GM12891 (cell line): ENCODE measurements around the gene GRK3.
"Not testable (repeated sequence)": the region's sequence is repeated elsewhere in the genome, so short reads cannot be mapped to it uniquely, and the experiment has no call there.

Experiments used
- DNase-seq: peaks from one replicate; pipeline ENCODE4 v3.0.0; 2011; ENCODE audit warnings: low spot score; ENCODE audit not compliant: insufficient read length
- FAIRE-seq: peaks from 2 replicates; lab custom pipeline; 2011; peaks lifted over from hg19 to GRCh38; lab: Jason Lieb, UNC
- PAX5 ChIP-seq: IDR thresholded peaks from 2 replicates; pipeline ENCODE4 v1.6.1; 2011; ENCODE audit warnings: low read length, moderate library complexity, mild to moderate bottlenecking; ENCODE audit not compliant: insufficient read depth, severe bottlenecking
- POLR2A ChIP-seq: IDR thresholded peaks from 2 replicates; pipeline ENCODE4 v1.6.1; 2011; ENCODE audit warnings: low read depth, low read length, control low read depth
- POLR2AphosphoS5 ChIP-seq: IDR thresholded peaks from 2 replicates; pipeline ENCODE4 v1.6.1; 2011; ENCODE audit warnings: low read depth, low read length, control low read depth
- POU2F2 ChIP-seq: IDR thresholded peaks from 2 replicates; pipeline ENCODE4 v1.6.1; 2011; ENCODE audit warnings: low read depth, mild to moderate bottlenecking, control low read depth, low read length, moderate library complexity
- SPI1 ChIP-seq: IDR thresholded peaks from 2 replicates; pipeline ENCODE4 v1.6.1; 2011; ENCODE audit warnings: low read depth, low read length, control low read depth
- TAF1 ChIP-seq: IDR thresholded peaks from 2 replicates; pipeline ENCODE4 v1.6.1; 2011; ENCODE audit warnings: low read depth, low read length, control low read depth

Gene GRK3

GRCh38 chr22:25553131-25553530, 11.3 kb upstream of the GRK3 start:
- FAIRE-seq, result peak; percentile 59
- no peak for DNase-seq
- no peak for TF ChIP-seq PAX5
- no peak for TF ChIP-seq POU2F2
- no peak for TF ChIP-seq POLR2A
- TF ChIP-seq SPI1, result no peak
- no peak for TF ChIP-seq POLR2AphosphoS5
- TF ChIP-seq TAF1, result no peak

GRCh38 chr22:25554238-25554671, 10.2 kb upstream of the GRK3 start:
- DNase-seq (no peak), FAIRE-seq (no peak)
- TF ChIP-seq POLR2AphosphoS5 (no peak), POU2F2 (no peak), TAF1 (no peak)

DNA sequence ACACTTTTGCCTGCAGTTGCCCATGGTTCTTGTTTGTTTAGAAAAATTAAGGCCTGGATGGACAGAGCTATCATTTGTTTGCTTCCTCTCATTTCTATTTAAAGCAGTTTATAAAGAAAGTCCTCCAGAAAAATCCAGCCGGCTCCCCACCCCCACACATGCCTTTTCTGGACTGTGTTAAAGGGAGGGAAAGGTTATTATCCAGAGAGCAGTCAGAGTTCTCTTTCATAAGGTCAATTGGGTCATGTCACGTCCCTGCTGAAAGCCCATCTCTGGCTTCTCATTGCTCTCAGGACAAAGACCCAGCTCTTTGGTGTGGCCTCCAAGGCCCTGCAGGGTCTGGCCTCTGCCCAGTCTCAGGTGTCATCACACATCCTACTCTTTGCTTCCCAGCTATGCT, 9.8 kb upstream of the GRK3 start:
- TF ChIP-seq POLR2AphosphoS5, result no peak
- TF ChIP-seq POU2F2, result no peak
- TF ChIP-seq POLR2A, result no peak
- TF ChIP-seq TAF1, result no peak
- no peak for TF ChIP-seq SPI1
- no peak for TF ChIP-seq PAX5
- no peak for FAIRE-seq
- no peak for DNase-seq

DNA sequence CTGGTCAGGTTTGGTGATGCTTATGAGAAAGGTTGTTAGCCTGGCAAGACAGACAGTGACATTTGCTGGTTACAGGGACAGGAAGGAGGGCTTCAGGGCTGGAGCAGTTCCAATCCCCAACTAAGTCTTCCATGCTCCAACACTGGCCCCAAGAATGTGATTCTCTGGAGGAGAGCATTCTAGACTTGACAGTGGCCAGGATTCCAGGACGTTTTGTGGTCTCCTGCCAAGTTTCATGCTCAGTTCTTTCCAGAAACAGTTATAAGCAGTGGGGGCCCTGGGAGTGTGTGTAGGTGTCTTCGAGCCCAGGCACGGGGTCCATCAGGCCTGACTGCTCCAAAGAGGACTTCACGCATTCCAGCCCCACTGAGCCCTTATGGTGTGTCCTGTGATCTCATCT, 8.9 kb upstream of the GRK3 start:
- TF ChIP-seq PAX5 (no peak), POLR2AphosphoS5 (no peak), SPI1 (no peak), POU2F2 (no peak), TAF1 (no peak), POLR2A (no peak)
- FAIRE-seq (no peak), DNase-seq (no peak)

- TF ChIP-seq POU2F2, result no peak
- TF ChIP-seq TAF1, result no peak
- TF ChIP-seq PAX5, result no peak
- no peak for TF ChIP-seq POLR2A
- TF ChIP-seq SPI1, result no peak
- TF ChIP-seq POLR2AphosphoS5, result no peak
- no peak for DNase-seq
- no peak for FAIRE-seq
Measured at GRCh38 chr22:25557218-25557617, 7.3 kb upstream of the GRK3 start.

DNA sequence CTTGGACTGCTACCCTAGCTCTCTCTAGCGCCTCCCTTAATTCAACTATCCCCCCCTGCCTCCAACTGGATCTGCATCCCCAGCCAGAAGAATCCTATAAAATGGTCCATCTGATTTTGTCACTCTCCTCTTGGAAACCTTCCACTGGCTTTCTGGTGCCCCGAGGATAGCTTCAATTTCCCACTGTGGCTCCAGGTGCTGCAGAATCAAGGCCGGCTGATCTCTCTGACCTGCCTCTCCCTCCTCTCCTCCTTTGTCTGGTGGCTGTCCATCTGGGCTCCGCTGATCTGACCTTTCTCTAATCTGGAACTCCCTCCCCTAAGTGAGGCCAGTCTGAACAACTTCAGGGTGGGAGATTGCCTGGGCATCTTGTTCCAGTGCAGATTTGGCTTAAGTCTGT, 6.1 kb upstream of the GRK3 start:
- FAIRE-seq, result no peak
- TF ChIP-seq POLR2A (no peak), POU2F2 (no peak), TAF1 (no peak), POLR2AphosphoS5 (no peak), PAX5 (no peak), SPI1 (no peak)
- DNase-seq, result no peak

- FAIRE-seq, result peak; percentile 47
- not testable (repeated sequence) for DNase-seq
Measured at GRCh38 chr22:25559910-25560309, 4.6 kb upstream of the GRK3 start.

- not testable (repeated sequence) for DNase-seq, FAIRE-seq
Measured at GRCh38 chr22:25561182-25561581, 3.3 kb upstream of the GRK3 start.

GRCh38 chr22:25561927-25562326, 2.5 kb upstream of the GRK3 start:
- not testable (repeated sequence) for DNase-seq
- FAIRE-seq, result peak; percentile 13
- peak; percentile 59 for TF ChIP-seq SPI1

GRCh38 chr22:25562966-25563760, 1.3 kb upstream of the GRK3 start:
- FAIRE-seq, result peak; percentile 5
- not testable (repeated sequence) for DNase-seq

DNA sequence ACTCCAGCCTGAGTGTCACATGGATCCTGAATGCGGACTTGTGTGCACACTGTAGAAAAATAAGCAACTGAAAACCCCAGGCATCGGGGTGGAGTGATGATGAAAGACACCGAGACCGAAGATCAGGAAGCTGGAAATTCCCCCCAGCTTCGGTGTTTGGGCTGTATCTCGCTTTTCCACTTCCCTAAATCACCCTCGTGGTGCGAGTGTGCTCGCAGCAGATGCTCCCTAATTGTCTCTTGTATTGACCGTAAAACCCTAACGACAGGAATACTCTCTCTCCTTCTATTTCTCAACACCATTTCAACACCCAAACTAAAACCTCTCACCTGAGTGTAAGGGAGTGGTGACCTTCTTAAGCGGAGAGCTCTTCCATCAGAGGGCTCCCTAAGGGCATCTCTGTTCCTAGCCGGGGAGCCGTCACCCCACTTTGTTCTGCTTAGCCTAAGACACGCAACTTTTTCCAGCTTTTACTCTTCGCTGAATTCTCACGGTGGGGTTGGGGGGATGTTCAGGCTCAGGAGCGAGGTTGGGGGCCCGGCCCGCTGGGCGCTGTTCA, 635 bp upstream of the GRK3 start:
- no peak for FAIRE-seq
- TF ChIP-seq POLR2AphosphoS5 (no peak), SPI1 (peak; percentile 90), POLR2A (peak; percentile 38; the same call in 1 of the 2 replicates)
- DNase-seq, result no peak
